Endodermal cell (in vitro differentiated cells): ENCODE measurements around the gene PRKD2. TPM values are rescaled to one million over a fixed set of nuclear protein-coding genes. Genes with fewer than 3 reads are reported as not detected.

ENCODE experiments used
- DNase-seq: peaks from one replicate; pipeline ENCODE4 v3.0.0-alpha.2; 2017
- H3K27ac ChIP-seq: 2 replicates; pipeline ENCODE4 v1.5.1; 2013; ENCODE audit warnings: mild to moderate bottlenecking, low read depth, low read length, moderate library complexity
- H3K27me3 ChIP-seq: 2 replicates; pipeline ENCODE4 v1.6.1; 2013; ENCODE audit warnings: mild to moderate bottlenecking, low read length, moderate library complexity; ENCODE audit not compliant: insufficient read depth, control insufficient read depth, poor library complexity, severe bottlenecking
- H3K36me3 ChIP-seq: 2 replicates; pipeline ENCODE4 v1.7.0; 2013; ENCODE audit warnings: mild to moderate bottlenecking, low read length, moderate library complexity; ENCODE audit not compliant: control insufficient read depth, insufficient read depth
- H3K4me1 ChIP-seq: one replicate; pipeline ENCODE4 v1.7.0; 2013; ENCODE audit warnings: low read length; ENCODE audit not compliant: control insufficient read depth, insufficient read depth
- H3K4me3 ChIP-seq: 2 replicates; pipeline ENCODE4 v1.5.1; 2013; ENCODE audit warnings: mild to moderate bottlenecking, low read length, moderate library complexity
- H3K9ac ChIP-seq: 2 replicates; pipeline ENCODE4 v1.6.1; 2013; ENCODE audit warnings: mild to moderate bottlenecking, low read length, moderate library complexity; ENCODE audit not compliant: poor library complexity, severe bottlenecking; ENCODE audit errors: extremely low read depth
- H3K9me3 ChIP-seq: 2 replicates; pipeline ENCODE4 v1.6.1; 2013; ENCODE audit warnings: mild to moderate bottlenecking, low read length, moderate library complexity; ENCODE audit not compliant: control insufficient read depth
- H3K27ac Mint-ChIP-seq: 2 replicates; pipeline ENCODE4 v1.8.0; 2020; ENCODE audit warnings: mixed read lengths
- H3K27me3 Mint-ChIP-seq: 2 replicates; pipeline ENCODE4 v1.8.0; 2021; ENCODE audit warnings: mild to moderate bottlenecking, mixed read lengths; ENCODE audit not compliant: insufficient read depth
- H3K36me3 Mint-ChIP-seq: 2 replicates; pipeline ENCODE4 v1.8.0; 2020; ENCODE audit warnings: low read depth, mixed read lengths
- H3K4me1 Mint-ChIP-seq: 2 replicates; pipeline ENCODE4 v1.8.0; 2020; ENCODE audit warnings: mixed read lengths
- H3K4me3 Mint-ChIP-seq: 2 replicates; pipeline ENCODE4 v1.8.0; 2020; ENCODE audit warnings: mild to moderate bottlenecking, moderate library complexity, mixed read lengths
- H3K9me3 Mint-ChIP-seq: 2 replicates; pipeline ENCODE4 v1.8.0; 2020; ENCODE audit warnings: mild to moderate bottlenecking, mixed read lengths
- CTCF ChIP-seq: fragments of 200-600 bp; sonication (generic); conservative IDR thresholded peaks from 2 replicates; pipeline ENCODE4 v1.5.0; 2021; ENCODE audit warnings: antibody characterized with exemption, mild to moderate bottlenecking
- WGBS, 2 experiments: methylation state at CpG; one replicate each; pipeline versions ENCODE4 v1.1.5 to v1.1.7; 2013; ENCODE audit warnings: missing lambda C conversion rate in 2 of 2, mixed read lengths in 1 of 2; ENCODE audit not compliant: insufficient coverage in 1 of 2, insufficient read length in 1 of 2; 5-methylcytosine and 5-hydroxymethylcytosine counted together
- total RNA-seq, 2 donors: library from RNA; stranded (reverse); fragmentation: NEBNext Ultra II Directional in 1 of 2; extraction: Animal tissue kit (Norgen Biotek cat#: 25700) in 1 of 2; gene quantifications; 2 replicates in 1 of 2; 3 replicates in 1 of 2; pipeline ENCODE4 v1.2.1, GENCODE V29; 2021

The PRKD2 gene
- total RNA-seq, 2 donors from 2014 or later, result 80.5 to 90.8 TPM

- no peak for TF ChIP-seq CTCF
- H3K36me3 ChIP-seq, result peaks cover 84% of the 10 kb centered on the region
- no peak overlapping the region for H3K9ac ChIP-seq
- 93 to 94% methylated on average over 9 to 11 of the region's 11 CpGs for WGBS, 2 experiments
- H3K9me3 Mint-ChIP-seq, result no peaks in the 10 kb centered on the region
- no peak overlapping the region for H3K27ac ChIP-seq
- H3K4me3 Mint-ChIP-seq, result no peak overlapping the region
- peaks cover 10% of the 10 kb centered on the region for H3K4me1 Mint-ChIP-seq
- no peak overlapping the region for H3K4me3 ChIP-seq
- no peaks in the 10 kb centered on the region for H3K27me3 ChIP-seq
- peak overlapping the region; percentile 61 for H3K27ac Mint-ChIP-seq
- peaks cover 76% of the 10 kb centered on the region for H3K36me3 Mint-ChIP-seq
- no peaks in the 10 kb centered on the region for H3K4me1 ChIP-seq
- H3K27me3 Mint-ChIP-seq, result no peaks in the 10 kb centered on the region
- no peaks in the 10 kb centered on the region for H3K9me3 ChIP-seq
- no peak for DNase-seq
Measured at GRCh38 chr19:46698395-46699321, 18.3 kb downstream of the PRKD2 start.

- no peak overlapping the region for H3K9ac ChIP-seq
- H3K36me3 ChIP-seq, result peaks cover 85% of the 10 kb centered on the region
Measured at GRCh38 chr19:46697204-46697960, 19.5 kb downstream of the PRKD2 start.

More at GRCh38 chr19:46697204-46697960, 19.5 kb downstream of the PRKD2 start:
- DNase-seq, result peak; percentile 99
- Mint-ChIP-seq H3K9me3 (no peaks in the 10 kb centered on the region), H3K4me1 (peaks cover 10% of the 10 kb centered on the region), H3K27ac (peak overlapping the region; percentile 88), H3K4me3 (peak overlapping the region; percentile 19), H3K27me3 (no peaks in the 10 kb centered on the region), H3K36me3 (peaks cover 80% of the 10 kb centered on the region)
- Histone ChIP-seq H3K27me3 (no peaks in the 10 kb centered on the region), H3K4me3 (no peak overlapping the region), H3K9me3 (no peaks in the 10 kb centered on the region), H3K27ac (no peak overlapping the region), H3K4me1 (no peaks in the 10 kb centered on the region)
- no peak for TF ChIP-seq CTCF
- 21 to 25% methylated on average over 12 to 37 of the region's 39 CpGs for WGBS, 2 experiments
